ENCODE results near the gene EXOC1. TPM values are rescaled to one million over a fixed set of nuclear protein-coding genes. Genes with fewer than 3 reads are reported as not detected.

Gene EXOC1
- total and polyA plus RNA-seq, 9 of the 15 experiments (the other 6 are each of a cell fraction or from before 2014, with no cell fraction given), result 16.0 to 45.5 (median 26.2) TPM

- in situ Hi-C loops (cut with MboI), result no loop called here
- CTCF ChIA-PET (ENCODE audit: low intra/inter-chr PET ratio), result no interaction called here
- Histone ChIP-seq H3K9ac (ENCODE audit: insufficient read depth in 1 of 2, low read depth in 2 of 2, low read length in 2 of 2) (no peak overlapping the region), H4K20me1 (replicated peaks; ENCODE audit: control insufficient read depth, insufficient read depth, low read length) (no peaks in the 10 kb centered on the region), H3K27me3 (ENCODE audit: control insufficient read depth in 2 of 2, insufficient read depth in 2 of 2, low read length in 2 of 2) (no peaks in the 10 kb centered on the region), H3K4me1 (replicated peaks in 1 of 2; ENCODE audit: control insufficient read depth in 2 of 2, insufficient read depth in 2 of 2, low read length in 2 of 2) (no peaks in the 10 kb centered on the region), H3K4me3 (no peak overlapping the region), H3K4me2 (ENCODE audit: insufficient read depth, low read length) (no peak overlapping the region), H3K9me1 (ENCODE audit: control insufficient read depth, insufficient read depth, low read length) (no peaks in the 10 kb centered on the region), H3K27ac (ENCODE audit: extremely low read depth, low read depth, low read length) (no peak overlapping the region), H3K79me2 (ENCODE audit: control insufficient read depth, insufficient read depth, low read length) (no peaks in the 10 kb centered on the region), H3K36me3 (ENCODE audit: control insufficient read depth, insufficient read depth, low read length) (no peaks in the 10 kb centered on the region), H3K9me3 (replicated peaks; ENCODE audit: control insufficient read depth, insufficient read depth, low read depth, low read length) (no peaks in the 10 kb centered on the region), H2AFZ (ENCODE audit: low read depth, low read length) (no peak overlapping the region)
- no peak for DNase-seq (ENCODE audit: extremely low read depth in 1 of 4, low spot score in 3 of 4)
- TF ChIP-seq E2F5 (CRISPR knock-in tag; IDR thresholded peaks at IDR 0.05) (no peak), C11orf30 (IDR thresholded peaks at IDR 0.05; ENCODE audit: low read depth) (peak; percentile 31; the same call in 1 of the 2 replicates), ELF1 (tag; IDR thresholded peaks at IDR 0.05) (no peak), MAFF (IDR thresholded peaks at IDR 0.05; ENCODE audit: low read length) (peak; percentile 8; the same call in 1 of the 2 replicates), ZNF316 (IDR thresholded peaks at IDR 0.05) (peak; percentile 66), MAFG (tag; conservative IDR thresholded peaks at IDR 0.05) (peak; percentile 31; the same call in 1 of the 2 replicates)
- POLR2A ChIA-PET, result interaction anchor here (1.8 kb wide), 1 partner anchor 28 kb away, joined by 4 read pairs; the partner anchor contains the start of gene CEP135
- no peak for ATAC-seq
- intact Hi-C loops (cut with micrococcal nuclease), result no loop called here
- 10% methylated on average over 3 of the region's 3 CpGs for WGBS (ENCODE audit: insufficient coverage, low coverage, missing lambda C conversion rate)
- BruUV-seq (replicated peaks), result no TSS peak
- FAIRE-seq, result no peak
These were observed 67.6 kb downstream of the EXOC1 start for GRCh38 chr4:55921093-55921492.

- no peaks in the 10 kb centered on the region for H3K9me3 ChIP-seq (replicated peaks; ENCODE audit: control insufficient read depth, insufficient read depth, low read depth, low read length)
- ChIA-PET POLR2A (no interaction called here), CTCF (ENCODE audit: low intra/inter-chr PET ratio) (no interaction called here)
- ATAC-seq, result no peak
- TF ChIP-seq RFX1 (IDR thresholded peaks at IDR 0.05) (0 out of 2 replicates have a peak, but pooled peaks have one; percentile 10), STAT5A (IDR thresholded peaks at IDR 0.05; ENCODE audit: borderline replicate concordance, low read length) (peak; percentile 52), GMEB1 (CRISPR knock-in tag; IDR thresholded peaks at IDR 0.05) (no peak)
- H3K79me2 ChIP-seq (ENCODE audit: control insufficient read depth, insufficient read depth, low read length), result no peaks in the 10 kb centered on the region
- H3K4me2 ChIP-seq (ENCODE audit: insufficient read depth, low read length), result no peak overlapping the region
- H3K27me3 ChIP-seq (ENCODE audit: control insufficient read depth in 2 of 2, insufficient read depth in 2 of 2, low read length in 2 of 2), result no peaks in the 10 kb centered on the region
- no peak overlapping the region for H3K4me3 ChIP-seq
- peak in 1 of 4 experiments; percentile 13 for DNase-seq (ENCODE audit: extremely low read depth in 1 of 4, low spot score in 3 of 4)
- BruUV-seq (replicated peaks), result no TSS peak
- no peak overlapping the region for H3K27ac ChIP-seq (ENCODE audit: extremely low read depth, low read depth, low read length)
- no peak overlapping the region for H3K9ac ChIP-seq (ENCODE audit: insufficient read depth in 1 of 2, low read depth in 2 of 2, low read length in 2 of 2)
- in situ Hi-C loops (cut with MboI), result no loop called here
- 5% methylated on average over 4 of the region's 4 CpGs for WGBS (ENCODE audit: insufficient coverage, low coverage, missing lambda C conversion rate)
- H3K4me1 ChIP-seq (replicated peaks in 1 of 2; ENCODE audit: control insufficient read depth in 2 of 2, insufficient read depth in 2 of 2, low read length in 2 of 2), result no peaks in the 10 kb centered on the region; a peak in 1 of 5 replicates
- no peaks in the 10 kb centered on the region for H3K36me3 ChIP-seq (ENCODE audit: control insufficient read depth, insufficient read depth, low read length)
- H4K20me1 ChIP-seq (replicated peaks; ENCODE audit: control insufficient read depth, insufficient read depth, low read length), result no peaks in the 10 kb centered on the region
- intact Hi-C loops (cut with micrococcal nuclease), result no loop called here
- FAIRE-seq, result no peak
- peak overlapping the region; percentile 4; the same call in 1 of the 2 replicates for H2AFZ ChIP-seq (ENCODE audit: low read depth, low read length)
- H3K9me1 ChIP-seq (ENCODE audit: control insufficient read depth, insufficient read depth, low read length), result no peaks in the 10 kb centered on the region
These were observed 71.8 kb downstream of the EXOC1 start for GRCh38 chr4:55925241-55925640.

Measured in K562 (cell line).